H9 (cell line): ENCODE data around the gene STX2. TPM values are rescaled to one million over a fixed set of nuclear protein-coding genes. Genes with fewer than 3 reads are reported as not detected.
A peak's percentile ranks its signal among the peaks of the same experiment; 100 is the strongest.

Source experiments
- DNase-seq: peaks from one replicate; pipeline ENCODE4 v3.0.0-alpha.2; 2017
- H2AFZ ChIP-seq: one replicate; pipeline ENCODE4 v1.6.1; 2013; ENCODE audit warnings: mild to moderate bottlenecking, low read length, control low read depth, moderate library complexity
- H2AK5ac ChIP-seq: 2 replicates; pipeline ENCODE4 v1.6.1; 2013; ENCODE audit warnings: low read length, control low read depth, mixed read lengths; ENCODE audit not compliant: insufficient read length
- H2BK120ac ChIP-seq: one replicate; pipeline ENCODE4 v1.6.1; 2013; ENCODE audit warnings: low read depth, mild to moderate bottlenecking, low read length, control low read depth, inconsistent platforms; ENCODE audit not compliant: poor library complexity, severe bottlenecking
- H2BK12ac ChIP-seq: 2 replicates; pipeline ENCODE4 v1.6.1; 2013; ENCODE audit warnings: low read length, control low read depth, mixed read lengths, low read depth; ENCODE audit not compliant: insufficient read length
- H2BK15ac ChIP-seq: 2 replicates; pipeline ENCODE4 v1.6.1; 2013; ENCODE audit warnings: low read depth, low read length, control low read depth
- H2BK20ac ChIP-seq: one replicate; pipeline ENCODE4 v1.6.1; 2013; ENCODE audit warnings: low read depth, mild to moderate bottlenecking, low read length, control low read depth, inconsistent platforms; ENCODE audit not compliant: poor library complexity, severe bottlenecking
- H2BK5ac ChIP-seq: 2 replicates; pipeline ENCODE4 v1.6.1; 2013; ENCODE audit warnings: low read length, control low read depth, mixed read lengths; ENCODE audit not compliant: insufficient read length
- H3K14ac ChIP-seq: 2 replicates; pipeline ENCODE4 v1.6.1; 2013; ENCODE audit warnings: low read length, control low read depth; ENCODE audit not compliant: insufficient read depth
- H3K18ac ChIP-seq: 2 replicates; pipeline ENCODE4 v1.6.1; 2013; ENCODE audit warnings: low read depth, mild to moderate bottlenecking, mixed read lengths, low read length, control low read depth; ENCODE audit not compliant: insufficient read length
- H3K23ac ChIP-seq: 2 replicates; pipeline ENCODE4 v1.6.1; 2013; ENCODE audit warnings: low read length, control low read depth, mixed read lengths, low read depth; ENCODE audit not compliant: insufficient read length
- H3K23me2 ChIP-seq: 2 replicates; pipeline ENCODE4 v1.6.1; 2013; ENCODE audit warnings: low read depth, mild to moderate bottlenecking, mixed read lengths, low read length, control low read depth; ENCODE audit not compliant: insufficient read length, poor library complexity, severe bottlenecking
- H3K27ac ChIP-seq: 2 replicates; pipeline ENCODE4 v1.5.1; 2013; ENCODE audit warnings: low read length, control low read depth, mixed read lengths, low read depth; ENCODE audit not compliant: insufficient read length
- H3K27me3 ChIP-seq: 2 replicates; pipeline ENCODE4 v1.6.1; 2013; ENCODE audit warnings: low read length, control low read depth, inconsistent platforms; ENCODE audit not compliant: insufficient read depth
- H3K4ac ChIP-seq: 2 replicates; pipeline ENCODE4 v1.6.1; 2013; ENCODE audit warnings: low read depth, mild to moderate bottlenecking, control low read depth, inconsistent platforms, low read length, moderate library complexity
- H3K4me1 ChIP-seq: 2 replicates; pipeline ENCODE4 v1.6.1; 2013; ENCODE audit warnings: low read length, control low read depth, inconsistent platforms; ENCODE audit not compliant: insufficient read depth
- H3K4me2 ChIP-seq: 2 replicates; pipeline ENCODE4 v1.6.1; 2013; ENCODE audit warnings: low read length, control low read depth, mixed read lengths; ENCODE audit not compliant: insufficient read length, insufficient read depth
- H3K56ac ChIP-seq: 2 replicates; pipeline ENCODE4 v1.6.1; 2013; ENCODE audit warnings: low read depth, mild to moderate bottlenecking, mixed read lengths, low read length, control low read depth; ENCODE audit not compliant: insufficient read length
- H3K79me1 ChIP-seq: 2 replicates; pipeline ENCODE4 v1.6.1; 2013; ENCODE audit warnings: low read depth, mild to moderate bottlenecking, moderate library complexity, low read length, control low read depth, inconsistent platforms; ENCODE audit not compliant: insufficient read depth, poor library complexity, severe bottlenecking
- H3K79me2 ChIP-seq: 2 replicates; pipeline ENCODE4 v1.6.1; 2013; ENCODE audit warnings: low read length, control low read depth, inconsistent platforms; ENCODE audit not compliant: insufficient read depth
- H3K9ac ChIP-seq: 2 replicates; pipeline ENCODE4 v1.6.1; 2013; ENCODE audit warnings: low read length, control low read depth, mixed read lengths; ENCODE audit not compliant: insufficient read length; ENCODE audit errors: extremely low read depth
- H3K9me3 ChIP-seq: one replicate; pipeline ENCODE4 v1.6.1; 2013; ENCODE audit warnings: low read depth, low read length, inconsistent platforms; ENCODE audit not compliant: control insufficient read depth
- H3T11ph ChIP-seq: one replicate; pipeline ENCODE4 v1.6.1; 2013; ENCODE audit warnings: mild to moderate bottlenecking, low read length, control low read depth, inconsistent platforms
- H4K20me1 ChIP-seq: one replicate; pipeline ENCODE4 v1.6.1; 2013; ENCODE audit not compliant: control insufficient read depth, insufficient read length, insufficient read depth
- H4K5ac ChIP-seq: 2 replicates; pipeline ENCODE4 v1.6.1; 2013; ENCODE audit warnings: low read depth, mild to moderate bottlenecking, mixed read lengths, low read length, control low read depth; ENCODE audit not compliant: insufficient read length
- H4K8ac ChIP-seq: replicated peaks from 2 replicates; pipeline ENCODE4 v1.6.1; 2013; ENCODE audit warnings: low read length, control low read depth, mixed read lengths, low read depth; ENCODE audit not compliant: insufficient read length
- H4K91ac ChIP-seq: 2 replicates; pipeline ENCODE4 v1.6.1; 2013; ENCODE audit warnings: low read depth, mild to moderate bottlenecking, moderate library complexity, mixed read lengths, low read length, control low read depth; ENCODE audit not compliant: insufficient read length
- H3K27ac Mint-ChIP-seq, 3 experiments: 2 replicates in 2 of 3; 3 replicates in 1 of 3; pipeline ENCODE4 v1.8.0; 2020 to 2021; ENCODE audit warnings: mixed read lengths in 3 of 3, mild to moderate bottlenecking in 1 of 3, moderate library complexity in 1 of 3
- H3K27me3 Mint-ChIP-seq: 2 replicates; pipeline ENCODE4 v1.8.0; 2021; ENCODE audit warnings: low read depth, mild to moderate bottlenecking, moderate library complexity, mixed read lengths
- H3K36me3 Mint-ChIP-seq, 3 experiments: 2 replicates in 2 of 3; 3 replicates in 1 of 3; pipeline ENCODE4 v1.8.0; 2020 to 2021; ENCODE audit warnings: low read depth in 3 of 3, mixed read lengths in 3 of 3; ENCODE audit not compliant: insufficient read depth in 1 of 3
- H3K4me1 Mint-ChIP-seq, 2 experiments: 2 replicates each; pipeline ENCODE4 v1.8.0; 2020; ENCODE audit warnings: mixed read lengths in 2 of 2
- H3K4me3 Mint-ChIP-seq, 2 experiments: 2 replicates in 1 of 2; 3 replicates in 1 of 2; pipeline ENCODE4 v1.8.0; 2020 to 2021; ENCODE audit warnings: mild to moderate bottlenecking in 2 of 2, mixed read lengths in 2 of 2, moderate library complexity in 1 of 2
- H3K9me3 Mint-ChIP-seq, 2 experiments: 2 replicates in 1 of 2; 3 replicates in 1 of 2; pipeline ENCODE4 v1.8.0; 2020; ENCODE audit warnings: mild to moderate bottlenecking in 2 of 2, mixed read lengths in 2 of 2, moderate library complexity in 1 of 2
- CTCF ChIP-seq: fragments of 200-600 bp; sonication (generic); conservative IDR thresholded peaks from 3 replicates; pipeline ENCODE4 v1.8.0; 2021; ENCODE audit warnings: antibody characterized with exemption, mild to moderate bottlenecking
- WGBS: extraction: QIAGEN DNeasy Blood & Tissue Kit; methylation state at CpG from one replicate; pipeline ENCODE4 v1.1.7; 2013; ENCODE audit warnings: missing lambda C conversion rate, low lambda C conversion rate, mixed read lengths; ENCODE audit not compliant: insufficient read length; ENCODE audit errors: extremely low coverage; 5-methylcytosine and 5-hydroxymethylcytosine counted together
- total RNA-seq: library from RNA; stranded (reverse); gene quantifications from 2 replicates; pipeline ENCODE4 v1.2.1, GENCODE V29; 2021

STX2 gene
- total RNA-seq, 1 experiment from 2014 or later: 19.4 TPM

GRCh38 chr12:130787041-130787440 lies 52.0 kb downstream of the STX2 start:
- Histone ChIP-seq H3K23ac (no peak overlapping the region), H3K56ac (no peak overlapping the region), H3K18ac (no peak overlapping the region), H3K9ac (no peak overlapping the region), H2AK5ac (no peak overlapping the region), H2BK12ac (peak overlapping the region; percentile 2), H3K79me1 (no peaks in the 10 kb centered on the region), H3K4me2 (no peak overlapping the region), H3K23me2 (peaks cover 7% of the 10 kb centered on the region), H3K79me2 (no peaks in the 10 kb centered on the region), H4K91ac (no peak overlapping the region), H2AFZ (no peak overlapping the region), H3K4me1 (peaks cover 4% of the 10 kb centered on the region; the same call in 1 of the 2 replicates), H2BK5ac (no peak overlapping the region), H3K4ac (no peak overlapping the region), H4K5ac (no peak overlapping the region), H2BK120ac (no peak overlapping the region), H3K27ac (no peak overlapping the region), H2BK20ac (peak overlapping the region; percentile 50), H3K27me3 (no peaks in the 10 kb centered on the region), H4K8ac (no peak overlapping the region), H3T11ph (no peak overlapping the region), H3K14ac (peak overlapping the region; percentile 21), H2BK15ac (no peak overlapping the region), H3K9me3 (no peaks in the 10 kb centered on the region), H4K20me1 (no peaks in the 10 kb centered on the region)
- TF ChIP-seq CTCF: no peak
- no CpG with 5 or more reads among the region's 10 CpGs for WGBS
- no peak for DNase-seq
- Mint-ChIP-seq H3K4me1 (peaks cover 39 to 50% of the 10 kb centered on the region in 2 experiments), H3K27me3 (peaks cover 14% of the 10 kb centered on the region), H3K9me3 (peaks cover 7% of the 10 kb centered on the region in 2 experiments; a peak in 4 of 5 replicates), H3K27ac (peak overlapping the region in 1 of 3 experiments; percentile 57; a peak in 2 of 7 replicates), H3K4me3 (no peak overlapping the region; a peak in 1 of 5 replicates), H3K36me3 (peaks cover 19 to 30% (median 24%) of the 10 kb centered on the region in 3 experiments)
